Uterus (tissue), 4 donors: ENCODE results near the gene RNF6. TPM values are rescaled to one million over a fixed set of nuclear protein-coding genes. Genes with fewer than 3 reads are reported as not detected.
"Not testable (repeated sequence)": the region's sequence is repeated elsewhere in the genome, so short reads cannot be mapped to it uniquely, and the experiment has no call there.

Experiments
- DNase-seq, 2 donors: peaks; one replicate each; pipeline ENCODE4 v3.0.0-alpha.2; 2019 to 2020
- H3K27ac ChIP-seq, 2 donors: fragments of 200-600 bp; sonication (generic); 1 replicate in 1 of 2; 2 replicates in 1 of 2; pipeline ENCODE4 v1.5.1; 2016 to 2018
- H3K27me3 ChIP-seq, 2 donors: fragments of 200-600 bp; sonication (generic); one replicate each; pipeline ENCODE4 v1.5.1; 2018 to 2019; ENCODE audit warnings: control low read depth in 1 of 2
- H3K36me3 ChIP-seq, 2 donors: fragments of 200-600 bp; sonication (generic); one replicate each; pipeline ENCODE4 v1.5.1; 2019; ENCODE audit warnings: control low read depth in 1 of 2
- H3K4me1 ChIP-seq, 2 donors: fragments of 200-600 bp; sonication (generic); one replicate each; pipeline ENCODE4 v1.5.1; 2018 to 2019; ENCODE audit warnings: control low read depth in 1 of 2
- H3K4me3 ChIP-seq, 2 donors: fragments of 200-600 bp; sonication (generic); 1 replicate in 1 of 2; 2 replicates in 1 of 2; pipeline ENCODE4 v1.5.1; 2018 to 2019; ENCODE audit warnings: mild to moderate bottlenecking in 1 of 2
- H3K9me3 ChIP-seq, 2 donors: fragments of 200-600 bp; sonication (generic); one replicate each; pipeline ENCODE4 v1.5.1; 2019; ENCODE audit warnings: control low read depth in 1 of 2
- POLR2A ChIP-seq, 2 donors: fragments of 450-650 bp; IDR thresholded peaks; one replicate each; pipeline ENCODE4 v1.6.1; 2016; ENCODE audit warnings: antibody characterized with exemption in 2 of 2, mild to moderate bottlenecking in 1 of 2, moderate library complexity in 1 of 2
- intact Hi-C: fragments of 100-400 bp; cut with DNase I; formaldehyde crosslinking; loops from one replicate; pipeline ENCODE4 v1.15.1; 2023; ENCODE audit warnings: low total_unique reads
- total RNA-seq, 4 donors: library from RNA; depleted of rRNA in 3 of 4; stranded (reverse); fragments of >200 nt in 3 of 4; gene quantifications; one replicate each; pipeline versions ENCODE4 v1.1.0 to v1.2.4, GENCODE V29; 2014 to 2023
- TF ChIP-seq, protein P1 (sequence below), 4 experiments: fragments of 200-600 bp in 2 of 4; fragments of 450-650 bp in 2 of 4; sonication (generic) in 2 of 4; IDR thresholded peaks; one replicate each; pipeline ENCODE4 v1.5.1; 2016 to 2019; ENCODE audit warnings: antibody characterized with exemption in 4 of 4, mild to moderate bottlenecking in 2 of 4, moderate library complexity in 1 of 4
- donor health status: DM: yes; HTN: yes; CAD: no.

RNF6 gene
- total RNA-seq, 4 donors from 2014 or later, result 12.0 to 32.4 (median 20.0) TPM

DNA sequence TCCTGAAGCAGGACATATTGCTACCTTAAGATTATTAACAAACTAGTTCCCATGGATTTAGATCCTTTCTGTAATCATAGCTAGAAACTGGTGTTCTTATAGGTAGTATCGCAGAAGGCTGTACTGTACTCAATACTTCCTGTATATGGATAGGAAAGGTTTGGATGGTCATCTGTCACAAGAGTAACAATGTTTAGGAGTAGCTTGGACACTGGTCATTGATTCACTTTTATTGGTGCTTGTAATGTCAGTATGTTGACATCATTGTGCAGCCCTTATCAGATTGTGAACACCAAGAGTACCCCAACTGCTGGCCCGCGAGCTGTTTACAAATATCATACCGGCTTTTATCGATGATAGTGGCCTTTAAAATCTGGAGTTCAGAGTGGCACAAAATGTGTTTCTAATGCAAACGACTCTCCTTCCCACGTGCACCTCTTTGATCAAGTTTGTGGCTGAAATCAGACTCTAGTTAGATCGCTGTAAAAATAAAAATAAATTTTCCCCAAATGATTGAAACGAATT lies 31.2 kb upstream of the RNF6 start:
- H3K27ac ChIP-seq, result peak overlapping the region in 1 of 2 donors; percentile 94
- H3K4me3 ChIP-seq, result peak overlapping the region; percentile 58 to 90
- H3K36me3 ChIP-seq, result no peaks in the 10 kb centered on the region
- H3K4me1 ChIP-seq, result no peaks in the 10 kb centered on the region
- TF ChIP-seq, protein P1, sequence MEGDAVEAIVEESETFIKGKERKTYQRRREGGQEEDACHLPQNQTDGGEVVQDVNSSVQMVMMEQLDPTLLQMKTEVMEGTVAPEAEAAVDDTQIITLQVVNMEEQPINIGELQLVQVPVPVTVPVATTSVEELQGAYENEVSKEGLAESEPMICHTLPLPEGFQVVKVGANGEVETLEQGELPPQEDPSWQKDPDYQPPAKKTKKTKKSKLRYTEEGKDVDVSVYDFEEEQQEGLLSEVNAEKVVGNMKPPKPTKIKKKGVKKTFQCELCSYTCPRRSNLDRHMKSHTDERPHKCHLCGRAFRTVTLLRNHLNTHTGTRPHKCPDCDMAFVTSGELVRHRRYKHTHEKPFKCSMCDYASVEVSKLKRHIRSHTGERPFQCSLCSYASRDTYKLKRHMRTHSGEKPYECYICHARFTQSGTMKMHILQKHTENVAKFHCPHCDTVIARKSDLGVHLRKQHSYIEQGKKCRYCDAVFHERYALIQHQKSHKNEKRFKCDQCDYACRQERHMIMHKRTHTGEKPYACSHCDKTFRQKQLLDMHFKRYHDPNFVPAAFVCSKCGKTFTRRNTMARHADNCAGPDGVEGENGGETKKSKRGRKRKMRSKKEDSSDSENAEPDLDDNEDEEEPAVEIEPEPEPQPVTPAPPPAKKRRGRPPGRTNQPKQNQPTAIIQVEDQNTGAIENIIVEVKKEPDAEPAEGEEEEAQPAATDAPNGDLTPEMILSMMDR (IDR thresholded peaks at IDR 0.05), result no peak
- TF ChIP-seq POLR2A (IDR thresholded peaks at IDR 0.05), result no peak
- DNase-seq, result peak in 1 of 2 donors; percentile 13
- intact Hi-C loops, result no loop called here
- H3K27me3 ChIP-seq, result no peaks in the 10 kb centered on the region
- no peaks in the 10 kb centered on the region for H3K9me3 ChIP-seq

DNA sequence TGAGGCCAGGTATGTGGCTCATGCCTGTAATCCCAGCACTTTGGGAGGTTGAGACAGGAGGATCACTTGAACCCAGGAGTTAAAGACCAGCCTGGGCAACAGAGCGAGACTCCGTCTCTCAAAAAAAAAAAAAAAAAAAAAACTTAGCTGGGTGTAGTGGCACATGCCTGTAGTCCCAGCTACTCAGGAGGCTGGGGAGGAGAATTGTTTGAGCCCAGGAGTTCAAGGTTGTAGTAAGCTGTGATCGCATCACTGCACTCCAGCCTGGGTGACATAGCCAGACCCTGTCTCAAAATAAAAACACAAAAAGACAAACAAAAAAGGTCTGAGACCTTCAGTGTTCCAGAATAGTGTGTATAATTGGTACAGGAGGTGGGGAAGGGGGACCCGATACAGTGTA lies 29.9 kb upstream of the RNF6 start:
- not testable (repeated sequence) for DNase-seq

DNA sequence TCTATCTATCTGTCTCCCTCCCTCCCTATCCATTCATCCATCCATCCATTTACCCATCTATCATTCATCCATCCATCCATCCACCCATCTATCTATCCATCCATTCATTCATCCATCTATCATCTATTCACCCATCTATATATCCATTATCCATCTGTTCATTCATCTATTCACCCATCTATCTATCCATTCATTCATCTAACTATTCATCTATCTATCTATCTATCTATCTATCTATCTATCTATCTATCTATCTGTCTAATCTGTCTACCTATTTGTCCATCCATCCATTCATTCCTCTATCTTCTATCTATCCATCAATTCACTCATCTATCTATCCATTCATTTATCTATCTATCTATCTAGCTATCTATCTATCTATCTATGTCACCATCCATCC lies 27.4 kb upstream of the RNF6 start:
- H3K4me3 ChIP-seq, result no peak overlapping the region
- H3K9me3 ChIP-seq, result no peaks in the 10 kb centered on the region
- H3K36me3 ChIP-seq, result no peaks in the 10 kb centered on the region
- H3K4me1 ChIP-seq, result no peaks in the 10 kb centered on the region
- TF ChIP-seq, protein P1 (IDR thresholded peaks at IDR 0.05), result no peak
- no peak for TF ChIP-seq POLR2A (IDR thresholded peaks at IDR 0.05)
- H3K27me3 ChIP-seq, result no peaks in the 10 kb centered on the region
- no peak for DNase-seq
- no peak overlapping the region for H3K27ac ChIP-seq
- intact Hi-C loops, result no loop called here

More for the DNA sequence above, 29.9 kb upstream of the RNF6 start:
- intact Hi-C loops, H3K27ac ChIP-seq, H3K9me3 ChIP-seq, H3K4me1 ChIP-seq, H3K36me3 ChIP-seq, H3K27me3 ChIP-seq, H3K4me3 ChIP-seq: not testable (repeated sequence)

DNA sequence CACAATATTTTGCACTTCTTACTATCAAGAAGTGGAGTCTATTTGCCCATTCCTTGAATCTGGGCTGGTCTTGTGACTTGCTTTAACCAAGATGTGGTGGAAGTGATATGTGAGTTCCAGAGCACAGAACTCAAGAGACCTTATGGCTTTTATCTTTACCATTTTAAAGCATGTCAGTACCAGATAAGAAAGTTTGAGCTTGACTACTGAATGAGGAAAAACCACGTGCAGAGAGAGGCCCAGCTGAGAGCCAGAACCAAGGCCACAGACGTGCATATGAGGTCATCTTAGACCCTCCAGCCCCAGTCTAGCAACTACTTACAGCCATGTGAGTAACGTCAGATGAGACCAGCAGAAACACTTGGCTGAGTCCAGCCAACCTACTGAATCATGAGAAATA lies 25.5 kb upstream of the RNF6 start:
- H3K9me3 ChIP-seq, result no peaks in the 10 kb centered on the region
- TF ChIP-seq POLR2A (IDR thresholded peaks at IDR 0.05), result no peak
- TF ChIP-seq, protein P1 (IDR thresholded peaks at IDR 0.05), result no peak
- intact Hi-C loops, result no loop called here

DNA sequence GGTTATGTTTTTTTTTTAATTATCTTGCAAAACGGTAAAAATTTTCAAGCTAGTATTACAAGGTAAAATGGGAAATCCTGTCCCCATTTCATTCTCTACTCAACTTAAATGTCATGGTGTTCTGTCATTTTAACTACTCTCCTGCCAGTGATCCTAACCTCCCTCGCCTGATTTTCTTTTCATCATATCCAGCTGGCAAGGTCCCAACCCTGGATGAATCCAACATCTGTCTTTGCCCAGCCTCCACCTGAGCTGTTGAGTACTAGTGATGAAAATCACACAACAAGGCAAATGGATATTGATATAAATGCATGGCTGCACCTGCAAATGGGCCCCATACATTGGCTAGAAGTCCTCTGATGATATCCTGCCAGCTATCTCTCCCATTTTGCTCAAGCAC lies 24.9 kb upstream of the RNF6 start:
- no peak overlapping the region for H3K4me3 ChIP-seq
- no peaks in the 10 kb centered on the region for H3K4me1 ChIP-seq
- H3K36me3 ChIP-seq, result no peaks in the 10 kb centered on the region
- intact Hi-C loops, result no loop called here
- TF ChIP-seq POLR2A (IDR thresholded peaks at IDR 0.05), result no peak
- TF ChIP-seq, protein P1 (IDR thresholded peaks at IDR 0.05), result no peak
- no peak for DNase-seq
- no peaks in the 10 kb centered on the region for H3K9me3 ChIP-seq
- no peak overlapping the region for H3K27ac ChIP-seq
- no peaks in the 10 kb centered on the region for H3K27me3 ChIP-seq

More for the DNA sequence above, 25.5 kb upstream of the RNF6 start:
- no peak for DNase-seq
- Histone ChIP-seq H3K36me3 (no peaks in the 10 kb centered on the region), H3K27me3 (no peaks in the 10 kb centered on the region), H3K4me3 (no peak overlapping the region), H3K27ac (no peak overlapping the region), H3K4me1 (no peaks in the 10 kb centered on the region)

DNA sequence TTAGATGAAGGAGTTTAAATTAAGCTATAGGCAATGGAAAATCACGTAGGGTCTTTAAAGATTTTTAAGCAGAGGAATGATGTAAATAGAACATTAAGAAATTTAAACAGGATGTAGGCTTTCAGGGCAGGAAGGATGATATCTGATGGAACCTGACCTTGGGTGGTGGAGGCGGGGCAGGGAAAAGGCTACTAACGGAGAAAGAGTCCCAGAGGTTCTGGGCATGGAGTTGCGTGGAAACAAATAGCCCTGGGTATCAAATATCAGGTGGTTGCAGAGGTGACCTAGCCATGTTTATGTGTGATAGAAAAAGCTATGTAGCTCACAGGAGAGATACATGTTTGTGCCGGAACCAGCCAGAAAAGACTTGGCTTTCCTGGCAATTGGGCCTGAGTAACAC lies 24.0 kb upstream of the RNF6 start:
- no peak for DNase-seq
- Histone ChIP-seq H3K9me3 (no peaks in the 10 kb centered on the region), H3K4me3 (no peak overlapping the region), H3K4me1 (no peaks in the 10 kb centered on the region), H3K27me3 (no peaks in the 10 kb centered on the region), H3K36me3 (no peaks in the 10 kb centered on the region), H3K27ac (no peak overlapping the region)
- no peak for TF ChIP-seq POLR2A (IDR thresholded peaks at IDR 0.05)
- intact Hi-C loops, result no loop called here
